Activated naive CD8-positive, alpha-beta T cell treated with anti-CD3 and anti-CD28 coated beads for 36 hours (primary cell): ENCODE results near the gene RC3H2. TPM values are rescaled to one million over a fixed set of nuclear protein-coding genes. Genes with fewer than 3 reads are reported as not detected.
A peak's percentile ranks its signal among the peaks of the same experiment; 100 is the strongest.

ENCODE experiments used
- DNase-seq: peaks from one replicate; pipeline ENCODE4 v3.0.0; 2021
- H3K27ac Mint-ChIP-seq: one replicate; pipeline ENCODE4 v1.8.0; 2022; ENCODE audit warnings: mild to moderate bottlenecking, moderate library complexity, mixed read lengths
- H3K27me3 Mint-ChIP-seq: one replicate; pipeline ENCODE4 v1.8.0; 2022; ENCODE audit warnings: mild to moderate bottlenecking, mixed read lengths
- H3K36me3 Mint-ChIP-seq: one replicate; pipeline ENCODE4 v1.8.0; 2021; ENCODE audit warnings: mild to moderate bottlenecking, mixed read lengths
- H3K4me1 Mint-ChIP-seq: one replicate; pipeline ENCODE4 v1.8.0; 2021; ENCODE audit warnings: mixed read lengths
- H3K4me3 Mint-ChIP-seq: one replicate; pipeline ENCODE4 v1.8.0; 2022; ENCODE audit warnings: mild to moderate bottlenecking, moderate library complexity, mixed read lengths
- H3K9me3 Mint-ChIP-seq: one replicate; pipeline ENCODE4 v1.8.0; 2022; ENCODE audit warnings: mixed read lengths
- total RNA-seq, 2 experiments: library from RNA; stranded (reverse); gene quantifications; one replicate each; pipeline ENCODE4 v1.2.3, GENCODE V29; 2021

The RC3H2 gene, protein sequence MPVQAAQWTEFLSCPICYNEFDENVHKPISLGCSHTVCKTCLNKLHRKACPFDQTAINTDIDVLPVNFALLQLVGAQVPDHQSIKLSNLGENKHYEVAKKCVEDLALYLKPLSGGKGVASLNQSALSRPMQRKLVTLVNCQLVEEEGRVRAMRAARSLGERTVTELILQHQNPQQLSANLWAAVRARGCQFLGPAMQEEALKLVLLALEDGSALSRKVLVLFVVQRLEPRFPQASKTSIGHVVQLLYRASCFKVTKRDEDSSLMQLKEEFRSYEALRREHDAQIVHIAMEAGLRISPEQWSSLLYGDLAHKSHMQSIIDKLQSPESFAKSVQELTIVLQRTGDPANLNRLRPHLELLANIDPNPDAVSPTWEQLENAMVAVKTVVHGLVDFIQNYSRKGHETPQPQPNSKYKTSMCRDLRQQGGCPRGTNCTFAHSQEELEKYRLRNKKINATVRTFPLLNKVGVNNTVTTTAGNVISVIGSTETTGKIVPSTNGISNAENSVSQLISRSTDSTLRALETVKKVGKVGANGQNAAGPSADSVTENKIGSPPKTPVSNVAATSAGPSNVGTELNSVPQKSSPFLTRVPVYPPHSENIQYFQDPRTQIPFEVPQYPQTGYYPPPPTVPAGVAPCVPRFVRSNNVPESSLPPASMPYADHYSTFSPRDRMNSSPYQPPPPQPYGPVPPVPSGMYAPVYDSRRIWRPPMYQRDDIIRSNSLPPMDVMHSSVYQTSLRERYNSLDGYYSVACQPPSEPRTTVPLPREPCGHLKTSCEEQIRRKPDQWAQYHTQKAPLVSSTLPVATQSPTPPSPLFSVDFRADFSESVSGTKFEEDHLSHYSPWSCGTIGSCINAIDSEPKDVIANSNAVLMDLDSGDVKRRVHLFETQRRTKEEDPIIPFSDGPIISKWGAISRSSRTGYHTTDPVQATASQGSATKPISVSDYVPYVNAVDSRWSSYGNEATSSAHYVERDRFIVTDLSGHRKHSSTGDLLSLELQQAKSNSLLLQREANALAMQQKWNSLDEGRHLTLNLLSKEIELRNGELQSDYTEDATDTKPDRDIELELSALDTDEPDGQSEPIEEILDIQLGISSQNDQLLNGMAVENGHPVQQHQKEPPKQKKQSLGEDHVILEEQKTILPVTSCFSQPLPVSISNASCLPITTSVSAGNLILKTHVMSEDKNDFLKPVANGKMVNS
- 10 to 100 TPM; 26.4 to 28.0 TPM for total RNA-seq

DNA sequence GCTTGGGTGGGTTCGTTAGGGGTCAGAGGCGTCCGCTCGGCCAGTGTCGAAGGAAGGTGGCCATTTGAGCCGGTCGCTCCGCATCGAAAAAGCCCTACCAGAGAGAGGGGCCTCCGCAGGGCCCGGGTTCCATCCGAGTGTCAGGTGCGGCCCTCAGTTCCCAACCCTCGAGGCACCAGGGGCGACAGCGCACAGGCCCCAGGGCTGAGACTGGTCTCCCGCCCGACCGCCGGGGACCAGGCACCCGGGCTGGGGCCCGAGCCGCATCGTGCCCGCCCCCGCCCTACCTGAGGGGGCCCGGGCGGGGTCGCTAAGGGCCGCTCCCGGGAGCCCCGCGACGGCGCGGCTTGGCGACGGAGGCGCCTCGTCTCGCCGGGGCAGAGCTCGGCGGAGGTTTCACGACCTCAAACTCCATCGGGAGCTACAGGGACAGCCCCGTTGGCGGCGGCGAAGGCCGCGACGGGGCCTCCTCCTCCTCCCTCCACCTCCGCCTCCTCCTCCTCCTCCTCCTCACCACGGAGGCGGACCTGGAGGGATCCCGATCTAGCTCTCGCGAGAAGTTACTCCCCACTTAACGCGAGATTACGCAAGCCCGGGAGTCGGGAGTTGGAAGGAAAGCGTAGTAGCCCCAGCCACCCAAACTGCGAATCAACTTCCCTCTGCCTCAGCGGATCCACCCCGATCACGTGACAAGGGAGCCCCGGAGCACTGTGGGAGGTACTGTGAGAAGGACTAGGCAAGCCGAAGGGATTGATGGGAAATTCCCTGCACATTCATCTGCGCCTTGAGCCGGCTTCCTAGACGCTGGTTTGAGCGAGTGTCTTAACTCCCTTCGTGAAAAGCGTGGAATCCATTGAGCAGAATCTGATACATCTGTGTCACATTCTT is at the start of gene RC3H2:
Gene RC3H2 (minus strand): TSS at position 537 of the 888 bp plus-strand sequence. CDS start 7,850 bp downstream, outside the sequence.
- Mint-ChIP-seq H3K27ac (peak within 1 kb of the TSS; percentile 91), H3K36me3 (peaks cover 12% of the 10 kb centered on the region), H3K9me3 (no peaks in the 10 kb centered on the region), H3K4me3 (peak within 1 kb of the TSS; percentile 91), H3K4me1 (peaks cover 23% of the 10 kb centered on the region), H3K27me3 (no peaks in the 10 kb centered on the region)
- DNase-seq = peak; percentile 96

DNA sequence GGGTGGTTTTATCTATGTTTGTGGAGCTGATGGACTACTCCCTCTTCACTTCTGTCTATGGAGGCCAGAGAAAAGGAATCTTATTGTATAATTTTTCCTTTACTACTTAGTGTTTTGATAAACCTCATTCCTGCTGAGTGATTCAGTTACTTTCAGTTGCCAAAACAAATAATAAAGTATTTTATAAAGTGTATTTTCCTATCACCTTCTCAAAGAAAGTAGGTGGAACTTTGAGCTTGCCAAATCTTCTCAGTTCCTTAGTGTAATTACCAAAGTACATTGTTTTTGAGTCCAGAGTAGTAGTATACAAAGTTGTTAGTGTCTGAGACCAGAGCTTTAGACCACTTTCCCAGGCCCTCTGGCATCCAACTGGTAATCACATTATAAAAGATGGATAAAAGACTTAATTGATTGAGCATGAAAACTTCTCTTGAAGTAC is 49.1 kb upstream of the RC3H2 start:
- no peak overlapping the region for H3K27ac Mint-ChIP-seq
- peaks cover 7% of the 10 kb centered on the region for H3K36me3 Mint-ChIP-seq
- H3K4me1 Mint-ChIP-seq = peaks cover 29% of the 10 kb centered on the region
- no peak overlapping the region for H3K4me3 Mint-ChIP-seq
- no peak for DNase-seq
- H3K9me3 Mint-ChIP-seq = no peaks in the 10 kb centered on the region
- no peaks in the 10 kb centered on the region for H3K27me3 Mint-ChIP-seq

DNA sequence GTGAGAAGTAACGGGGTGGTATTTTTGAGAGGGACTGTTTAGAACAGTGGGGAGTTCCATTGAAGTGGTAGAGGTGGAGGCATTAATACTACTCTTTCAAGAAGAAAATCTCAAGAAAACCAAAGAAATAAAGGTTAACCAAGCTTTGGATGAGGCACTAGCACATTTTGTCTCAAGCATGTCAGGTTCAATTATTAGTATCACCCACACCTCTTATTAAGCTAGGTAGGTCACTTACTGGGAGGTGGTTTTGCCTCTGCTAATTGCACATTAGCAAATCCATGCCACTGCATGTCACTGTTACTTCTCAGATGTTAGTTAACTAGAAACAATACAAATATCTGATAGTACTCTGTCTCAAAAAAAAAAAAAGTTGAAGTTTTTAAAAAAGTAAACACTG is 45.9 kb upstream of the RC3H2 start:
- Mint-ChIP-seq H3K4me3 (no peak overlapping the region), H3K9me3 (no peaks in the 10 kb centered on the region), H3K27me3 (no peaks in the 10 kb centered on the region), H3K4me1 (peaks cover 51% of the 10 kb centered on the region), H3K36me3 (peaks cover 6% of the 10 kb centered on the region), H3K27ac (no peak overlapping the region)
- no peak for DNase-seq

DNA sequence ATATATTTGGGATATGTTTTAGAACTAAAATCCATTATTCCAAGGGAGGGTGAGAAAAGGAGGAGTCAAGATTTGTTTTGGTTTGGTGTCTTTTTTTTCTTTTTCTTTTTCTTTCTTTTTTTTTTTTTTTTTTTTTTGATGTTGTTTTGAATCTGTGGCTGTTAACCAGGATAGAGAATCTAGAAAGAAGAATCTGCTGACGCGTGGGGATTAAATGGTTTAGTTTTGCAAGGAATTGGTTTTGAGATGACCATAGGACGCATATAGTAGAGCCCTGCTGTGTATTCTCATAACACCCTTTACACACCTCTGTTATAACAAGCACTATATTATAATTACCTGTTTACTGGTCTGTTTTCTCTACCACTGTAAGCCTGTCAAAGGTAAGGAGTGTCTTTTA is 45.1 kb upstream of the RC3H2 start:
- DNase-seq = no peak
- H3K9me3 Mint-ChIP-seq = no peaks in the 10 kb centered on the region
- no peak overlapping the region for H3K27ac Mint-ChIP-seq
- no peaks in the 10 kb centered on the region for H3K27me3 Mint-ChIP-seq
- H3K4me1 Mint-ChIP-seq = peaks cover 56% of the 10 kb centered on the region
- no peak overlapping the region for H3K4me3 Mint-ChIP-seq
- peaks cover 8% of the 10 kb centered on the region for H3K36me3 Mint-ChIP-seq

DNA sequence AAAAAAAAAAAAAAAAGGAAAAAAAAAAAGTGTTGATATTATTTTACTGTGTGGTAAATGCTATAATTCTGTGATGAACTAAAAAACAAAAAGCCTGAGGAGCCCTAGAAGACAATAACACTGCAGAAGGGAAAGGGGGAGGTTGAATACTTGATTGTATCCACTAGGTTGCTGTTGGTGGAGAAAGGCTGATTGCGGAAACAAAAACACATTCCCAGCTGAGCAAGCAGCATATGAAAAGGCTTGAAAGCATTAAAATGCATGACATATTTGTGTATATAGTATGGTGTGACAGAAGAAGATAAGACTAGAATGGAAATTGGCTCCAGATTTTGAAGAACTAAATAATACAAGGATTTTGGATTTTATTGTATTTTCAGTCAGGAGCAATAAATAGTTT is 44.5 kb upstream of the RC3H2 start:
- Mint-ChIP-seq H3K4me1 (peaks cover 56% of the 10 kb centered on the region), H3K27ac (no peak overlapping the region), H3K27me3 (no peaks in the 10 kb centered on the region), H3K36me3 (peaks cover 8% of the 10 kb centered on the region), H3K9me3 (no peaks in the 10 kb centered on the region), H3K4me3 (no peak overlapping the region)
- no peak for DNase-seq

DNA sequence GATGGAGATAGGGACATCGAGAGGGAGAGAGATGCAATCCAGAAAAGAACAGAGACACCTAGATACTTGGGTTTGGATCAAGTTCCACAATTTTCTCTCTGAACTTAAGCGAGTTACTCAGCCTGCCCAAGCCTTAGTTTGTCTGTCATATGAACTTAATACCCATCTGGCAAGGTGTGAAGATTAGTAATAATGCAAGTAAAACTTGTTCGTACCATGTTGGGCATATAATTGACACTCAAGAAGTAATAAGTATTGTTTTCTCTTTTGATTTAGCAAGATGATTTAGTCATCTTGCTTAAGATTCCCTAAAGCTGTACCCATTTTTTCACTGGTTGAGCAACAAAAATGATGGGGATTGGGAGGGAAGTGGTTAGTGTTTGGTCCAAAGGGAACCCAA is 43.2 kb upstream of the RC3H2 start:
- Mint-ChIP-seq H3K27me3 (no peaks in the 10 kb centered on the region), H3K4me3 (peak overlapping the region; percentile 15), H3K4me1 (peaks cover 50% of the 10 kb centered on the region), H3K9me3 (no peaks in the 10 kb centered on the region), H3K36me3 (peaks cover 12% of the 10 kb centered on the region), H3K27ac (peak overlapping the region; percentile 66)
- DNase-seq = no peak

DNA sequence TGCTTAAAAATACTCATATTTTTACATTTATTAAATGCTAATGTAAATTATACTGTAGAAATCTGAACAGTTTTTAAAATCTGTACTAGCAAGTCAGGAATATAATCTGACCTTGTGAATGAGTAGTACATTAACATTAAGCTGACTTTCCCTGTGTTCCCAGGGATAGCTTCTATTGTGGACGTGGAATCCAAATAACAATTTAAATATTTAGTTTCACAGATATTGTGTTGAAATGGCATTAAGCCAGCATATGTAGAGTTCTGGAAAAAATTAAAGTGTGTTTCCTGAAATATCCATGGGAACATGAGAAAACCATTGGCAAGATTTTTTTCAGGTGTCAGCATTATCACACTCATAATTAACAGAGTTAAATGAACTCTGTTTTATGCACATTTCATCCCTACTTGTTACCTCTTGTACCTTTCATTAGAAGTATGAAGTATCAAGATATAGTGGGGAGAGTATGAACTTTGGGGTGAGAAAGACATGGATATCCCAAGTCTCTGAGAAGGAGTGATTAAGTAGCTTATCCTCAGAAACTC is 41.4 kb upstream of the RC3H2 start:
- no peaks in the 10 kb centered on the region for H3K9me3 Mint-ChIP-seq
- no peak overlapping the region for H3K27ac Mint-ChIP-seq
- no peak overlapping the region for H3K4me3 Mint-ChIP-seq
- no peak for DNase-seq
- H3K36me3 Mint-ChIP-seq = peaks cover 12% of the 10 kb centered on the region
- no peaks in the 10 kb centered on the region for H3K27me3 Mint-ChIP-seq
- H3K4me1 Mint-ChIP-seq = peaks cover 56% of the 10 kb centered on the region

DNA sequence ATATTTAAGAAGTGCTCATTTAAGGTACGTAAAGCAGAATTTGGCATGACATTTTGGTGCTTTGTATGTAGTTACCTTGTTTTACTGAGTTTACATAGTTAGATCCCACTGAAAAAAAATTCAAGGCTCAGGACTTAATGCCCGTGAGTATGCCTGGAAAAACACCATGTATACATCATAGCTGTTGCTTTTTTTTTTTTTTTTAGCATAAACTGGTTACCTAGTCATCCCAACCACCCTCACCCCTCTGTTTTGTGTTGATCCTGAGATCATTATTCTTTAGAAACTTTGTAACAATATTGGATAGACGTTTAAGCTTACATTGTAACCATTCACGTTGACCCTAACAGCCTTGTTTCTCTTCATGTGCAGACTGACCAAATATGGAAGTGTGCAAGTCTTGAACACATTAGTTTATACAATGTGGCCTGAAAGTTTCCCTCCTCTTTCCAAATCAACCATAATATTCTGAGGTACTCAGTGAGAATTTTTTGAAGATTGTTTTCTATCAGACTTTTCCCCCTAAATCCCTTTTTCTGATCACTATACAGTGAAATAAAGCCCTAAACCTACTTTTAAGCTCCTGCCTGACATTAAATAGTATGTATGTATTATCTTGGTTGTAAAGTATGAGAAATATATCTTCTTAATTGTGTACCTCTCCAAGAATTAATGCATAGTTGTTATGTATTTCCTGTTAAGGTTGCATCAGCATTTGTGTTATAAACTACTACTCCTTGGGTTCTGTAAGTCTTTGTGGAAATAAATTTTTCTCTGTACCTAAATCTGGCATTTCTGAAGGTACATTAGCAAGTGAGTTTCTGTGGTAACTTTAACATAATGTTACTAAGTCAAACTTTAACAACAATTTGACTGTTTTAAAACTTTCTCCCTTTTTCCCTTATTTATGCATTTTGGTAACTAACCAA is 40.1 kb upstream of the RC3H2 start:
- Mint-ChIP-seq H3K4me1 (peaks cover 56% of the 10 kb centered on the region), H3K36me3 (peaks cover 13% of the 10 kb centered on the region), H3K27me3 (no peaks in the 10 kb centered on the region), H3K27ac (peak overlapping the region; percentile 40), H3K4me3 (no peak overlapping the region), H3K9me3 (no peaks in the 10 kb centered on the region)
- no peak for DNase-seq

DNA sequence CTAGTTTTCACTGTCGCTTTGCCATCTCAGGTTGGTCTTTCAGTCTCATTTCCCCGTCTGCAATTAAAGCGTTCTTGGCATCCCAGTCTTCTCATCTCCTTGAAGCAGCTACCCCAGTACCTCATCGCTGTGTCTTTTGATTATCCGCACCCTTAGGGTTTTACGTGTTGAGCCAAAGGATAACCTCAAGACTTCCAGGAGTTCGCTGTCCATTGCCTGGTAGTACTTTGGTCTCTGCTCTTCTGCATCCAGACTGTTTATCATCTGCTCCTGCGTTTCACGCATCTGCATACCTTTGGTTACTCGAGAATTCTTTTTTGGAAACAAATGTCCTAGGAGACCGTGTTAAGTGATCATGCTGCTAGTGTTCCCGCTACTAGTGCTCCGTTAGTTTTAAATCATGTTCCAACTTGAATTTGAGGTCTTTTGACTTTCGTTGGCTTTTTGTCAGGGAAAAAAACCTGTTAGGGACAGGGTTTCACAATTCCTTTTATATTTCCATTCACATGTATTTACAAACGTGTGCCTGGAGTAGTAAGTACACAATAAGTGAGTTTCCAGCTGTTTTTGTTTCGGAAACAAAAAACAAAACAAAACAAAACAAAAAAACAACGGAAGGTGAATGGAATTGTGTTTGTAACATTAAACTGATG is 36.5 kb upstream of the RC3H2 start:
- peak overlapping the region; percentile 91 for H3K27ac Mint-ChIP-seq
- no peaks in the 10 kb centered on the region for H3K9me3 Mint-ChIP-seq
- peaks cover 31% of the 10 kb centered on the region for H3K4me1 Mint-ChIP-seq
- peak overlapping the region; percentile 98 for H3K4me3 Mint-ChIP-seq
- no peak for DNase-seq
- no peaks in the 10 kb centered on the region for H3K27me3 Mint-ChIP-seq
- H3K36me3 Mint-ChIP-seq = peaks cover 10% of the 10 kb centered on the region

DNA sequence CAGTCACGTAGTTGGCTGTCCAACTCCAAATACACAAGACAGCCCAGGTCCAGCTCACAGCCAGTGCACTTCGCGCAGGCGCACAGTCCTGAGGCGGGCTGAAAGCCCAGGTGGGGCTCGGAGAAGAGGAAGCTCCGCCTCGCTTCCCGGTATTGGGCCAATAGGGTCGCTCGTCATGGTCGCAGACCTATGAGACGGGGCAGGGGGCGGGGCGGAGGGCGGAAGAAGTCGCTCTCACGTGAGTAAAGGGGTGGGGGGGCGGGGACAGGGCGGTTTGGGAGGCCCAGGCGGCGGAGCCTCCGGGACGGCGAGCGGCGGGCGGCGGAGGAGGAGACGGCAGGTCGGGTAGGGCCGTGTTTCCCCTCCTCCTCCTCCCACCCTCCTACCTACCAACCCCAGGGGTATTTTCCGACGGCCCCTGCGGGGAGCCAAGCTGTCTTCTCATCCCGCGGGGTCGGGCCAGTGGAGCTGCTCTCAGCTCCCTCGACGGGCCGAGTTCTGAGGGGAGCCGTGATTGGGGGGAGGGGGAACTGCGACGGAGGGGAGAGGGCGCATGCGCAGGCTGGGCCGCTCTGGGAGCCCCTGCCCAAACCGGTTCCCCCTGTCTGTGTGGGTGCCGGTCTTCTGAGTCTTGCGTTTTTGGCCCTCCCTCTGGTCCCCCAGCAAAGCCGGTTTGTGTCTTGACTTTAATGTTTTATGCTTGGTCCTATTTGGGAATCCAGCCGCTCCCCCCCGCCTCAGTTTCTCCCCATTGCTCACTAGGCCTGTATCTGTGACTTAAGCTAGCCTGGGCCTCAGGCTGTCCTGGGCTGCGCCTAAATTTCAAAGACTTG is 35.8 kb upstream of the RC3H2 start, which contains the start of gene RABGAP1:
Gene RABGAP1 (plus strand): TSS at position 272 of the 833 bp plus-strand sequence. CDS start 16,040 bp downstream, outside the sequence.
- DNase-seq = peak; percentile 96
- H3K9me3 Mint-ChIP-seq = no peaks in the 10 kb centered on the region
- peak within 1 kb of the TSS; percentile 91 for H3K27ac Mint-ChIP-seq
- no peaks in the 10 kb centered on the region for H3K27me3 Mint-ChIP-seq
- H3K36me3 Mint-ChIP-seq = peaks cover 14% of the 10 kb centered on the region
- H3K4me1 Mint-ChIP-seq = peaks cover 31% of the 10 kb centered on the region
- H3K4me3 Mint-ChIP-seq = peak within 1 kb of the TSS; percentile 98

DNA sequence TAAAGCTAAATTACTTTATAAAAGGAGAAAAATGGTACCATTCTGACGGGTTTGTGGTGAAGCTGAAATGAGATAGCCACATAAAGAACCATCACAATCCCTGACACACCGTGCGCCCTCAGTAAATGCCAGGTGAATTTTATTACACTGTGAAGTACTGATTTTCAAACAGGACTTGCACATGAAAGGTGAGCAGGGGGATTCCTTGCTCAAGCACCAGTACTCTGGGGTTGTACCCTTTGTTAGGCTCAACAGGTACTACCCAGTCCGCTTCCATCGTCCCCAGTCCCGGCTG is 35.2 kb upstream of the RC3H2 start:
- Mint-ChIP-seq H3K9me3 (no peaks in the 10 kb centered on the region), H3K4me1 (peaks cover 26% of the 10 kb centered on the region), H3K27ac (peak overlapping the region; percentile 70)

DNA sequence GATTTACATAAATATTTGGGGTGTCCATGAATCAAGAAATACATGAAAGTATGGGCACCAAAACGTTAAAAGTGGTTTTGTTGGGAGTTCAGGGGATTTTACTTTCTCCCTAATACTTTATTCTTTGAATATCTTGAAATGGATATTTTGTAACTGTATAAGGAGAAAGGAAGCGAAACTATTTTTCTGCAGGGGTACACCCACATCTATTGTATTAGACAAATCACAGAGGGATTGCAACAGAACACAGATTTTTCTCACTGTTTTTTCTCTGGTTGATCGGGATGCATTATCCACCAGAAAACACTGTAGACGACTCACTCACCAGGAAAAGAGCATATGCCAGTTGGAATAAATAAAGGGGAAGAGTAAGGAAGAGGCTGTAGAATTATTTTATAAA is 34.4 kb upstream of the RC3H2 start:
- peaks cover 20% of the 10 kb centered on the region for H3K4me1 Mint-ChIP-seq
- H3K27me3 Mint-ChIP-seq = no peaks in the 10 kb centered on the region
- no peak overlapping the region for H3K4me3 Mint-ChIP-seq
- H3K9me3 Mint-ChIP-seq = no peaks in the 10 kb centered on the region
- DNase-seq = no peak
- peaks cover 12% of the 10 kb centered on the region for H3K36me3 Mint-ChIP-seq
- H3K27ac Mint-ChIP-seq = no peak overlapping the region

More for the DNA sequence above, 35.2 kb upstream of the RC3H2 start:
- Mint-ChIP-seq H3K4me3 (peak overlapping the region; percentile 98), H3K27me3 (no peaks in the 10 kb centered on the region), H3K36me3 (peaks cover 12% of the 10 kb centered on the region)
- DNase-seq = no peak
